Glomerular visceral epithelial cell (primary cell): ENCODE measurements around the gene HECTD2.
"Not testable (repeated sequence)": the region's sequence is repeated elsewhere in the genome, so short reads cannot be mapped to it uniquely, and the experiment has no call there.

Source experiments
- DNase-seq: peaks from one replicate; pipeline ENCODE4 v3.0.0-alpha.2; 2016; ENCODE audit errors: extremely low spot score

The HECTD2 gene

GRCh38 chr10:91472911-91473310 is 62.8 kb downstream of the HECTD2 start:
- no peak for DNase-seq

GRCh38 chr10:91474009-91474408 is 63.9 kb downstream of the HECTD2 start:
- DNase-seq, result no peak

DNA sequence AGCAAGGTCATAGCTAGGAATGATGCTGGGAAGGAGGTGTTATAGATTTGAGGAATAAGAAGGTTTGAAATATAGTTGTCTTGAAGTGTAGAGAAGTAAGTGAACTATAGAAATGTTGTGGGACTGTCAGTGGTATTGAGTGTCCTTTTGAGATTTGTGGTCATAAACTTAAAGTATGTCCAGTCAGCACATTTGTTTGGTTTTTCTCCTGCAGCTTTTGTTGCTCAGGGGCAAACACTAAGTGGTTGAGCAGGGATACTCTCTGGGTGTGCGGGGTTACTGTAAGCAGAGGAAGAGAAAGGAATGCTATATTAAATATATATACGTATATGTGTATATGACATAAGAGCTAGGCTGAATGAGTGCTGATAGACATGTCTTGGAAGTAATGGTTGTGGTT is 67.1 kb downstream of the HECTD2 start:
- no peak for DNase-seq

DNA sequence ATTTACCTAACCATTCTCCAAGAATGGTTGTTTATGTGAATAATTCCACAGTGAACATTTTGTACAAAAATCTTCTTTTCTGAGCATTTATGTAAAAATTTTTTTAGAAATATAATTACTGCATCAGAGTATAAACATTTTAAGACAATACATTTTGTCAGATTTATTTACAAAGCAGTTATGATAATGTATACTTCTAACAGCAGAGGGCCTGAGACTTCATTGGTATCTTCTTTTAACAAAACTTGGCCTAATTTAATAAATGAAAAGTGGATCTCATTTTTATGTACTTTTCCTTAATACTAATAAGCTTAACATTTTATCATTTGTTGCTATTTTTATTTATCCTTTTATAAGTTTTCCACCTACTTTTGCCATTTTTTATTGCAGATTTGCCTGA is 69.4 kb downstream of the HECTD2 start:
- DNase-seq, result no peak

- no peak for DNase-seq
Measured at GRCh38 chr10:91487911-91488582, 77.9 kb downstream of the HECTD2 start.

GRCh38 chr10:91493313-91493712 is 83.2 kb downstream of the HECTD2 start:
- DNase-seq, result peak; percentile 24

DNA sequence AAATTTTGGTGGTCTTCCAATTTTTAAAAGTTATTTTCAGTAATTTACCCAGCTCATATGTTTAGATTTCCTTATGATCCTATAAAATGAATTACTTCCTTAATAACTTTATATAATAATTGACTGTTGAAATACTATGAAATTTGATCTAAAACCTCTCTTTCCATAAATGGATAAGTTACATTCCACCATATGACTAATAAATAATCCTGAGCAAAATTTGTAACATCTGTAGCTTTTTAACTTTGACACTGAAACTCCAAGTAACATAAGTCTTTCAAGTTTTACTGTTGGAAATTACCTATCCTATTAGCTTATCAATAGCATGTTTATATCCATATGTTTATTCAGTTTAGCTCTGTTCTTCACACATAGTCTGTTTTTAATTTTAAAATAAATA is 85.3 kb downstream of the HECTD2 start:
- no peak for DNase-seq

- DNase-seq, result no peak
Measured at GRCh38 chr10:91496016-91496415, 85.9 kb downstream of the HECTD2 start.

DNA sequence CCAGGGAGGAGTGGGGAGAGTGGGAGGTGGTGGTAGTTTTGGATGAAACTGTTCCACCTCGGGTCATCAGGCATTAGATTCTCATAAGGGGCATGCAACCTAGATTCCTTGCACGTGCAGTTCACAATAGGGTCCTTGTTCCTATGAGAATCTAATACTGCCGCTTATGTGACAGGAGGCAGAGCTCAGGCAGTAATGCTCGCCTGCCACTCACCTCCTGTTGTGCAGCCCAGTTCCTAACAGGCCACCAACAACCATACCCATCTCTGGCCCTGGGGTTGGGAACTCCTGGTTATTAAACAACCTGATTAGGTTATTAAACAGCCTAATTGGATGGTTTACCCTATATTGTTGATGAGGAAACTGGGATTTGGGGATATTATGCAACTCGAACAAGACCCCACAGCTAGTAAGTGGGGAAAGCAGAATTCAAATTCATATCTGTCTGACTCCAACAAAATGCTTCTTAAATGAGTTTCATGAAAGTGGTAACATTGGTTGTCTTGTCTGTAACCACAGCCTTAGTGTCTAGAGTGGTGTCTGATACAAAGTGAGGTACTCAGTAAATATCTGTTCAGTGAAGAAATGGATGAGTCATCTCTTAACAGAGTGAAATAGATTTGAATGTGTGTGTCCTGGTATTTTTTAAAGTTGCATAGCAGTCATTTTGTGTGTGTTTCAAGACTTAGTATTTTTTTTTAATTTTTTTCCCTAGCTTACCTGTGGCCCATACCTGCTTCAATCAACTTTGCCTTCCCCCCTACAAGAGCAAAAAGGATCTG is 101.6 kb downstream of the HECTD2 start:
- DNase-seq, result peak; percentile 62

DNA sequence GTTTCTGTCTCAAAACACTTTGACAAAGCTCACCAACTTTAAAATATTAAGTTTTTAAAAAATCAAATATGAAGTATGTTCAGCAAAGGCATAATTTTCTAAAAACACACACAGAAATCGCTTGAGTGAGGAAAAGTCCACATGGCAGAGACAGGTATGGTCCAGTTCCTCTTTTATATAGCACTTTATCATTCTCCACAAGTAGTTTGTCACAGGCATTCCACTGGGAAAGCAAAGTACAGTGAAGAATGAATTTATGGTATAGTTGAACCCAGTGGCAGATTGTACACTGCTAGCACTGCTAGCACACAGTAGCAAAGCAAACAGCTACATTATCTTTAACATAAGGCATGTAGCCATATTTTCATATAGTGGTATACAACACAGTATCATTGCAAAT is 102.3 kb downstream of the HECTD2 start:
- DNase-seq, result no peak

GRCh38 chr10:91513598-91514424 is 103.7 kb downstream of the HECTD2 start:
- DNase-seq, result no peak

GRCh38 chr10:91514787-91515186 is 104.6 kb downstream of the HECTD2 start:
- no peak for DNase-seq

- DNase-seq, result no peak
Measured at GRCh38 chr10:91517394-91517793, 107.2 kb downstream of the HECTD2 start.

DNA sequence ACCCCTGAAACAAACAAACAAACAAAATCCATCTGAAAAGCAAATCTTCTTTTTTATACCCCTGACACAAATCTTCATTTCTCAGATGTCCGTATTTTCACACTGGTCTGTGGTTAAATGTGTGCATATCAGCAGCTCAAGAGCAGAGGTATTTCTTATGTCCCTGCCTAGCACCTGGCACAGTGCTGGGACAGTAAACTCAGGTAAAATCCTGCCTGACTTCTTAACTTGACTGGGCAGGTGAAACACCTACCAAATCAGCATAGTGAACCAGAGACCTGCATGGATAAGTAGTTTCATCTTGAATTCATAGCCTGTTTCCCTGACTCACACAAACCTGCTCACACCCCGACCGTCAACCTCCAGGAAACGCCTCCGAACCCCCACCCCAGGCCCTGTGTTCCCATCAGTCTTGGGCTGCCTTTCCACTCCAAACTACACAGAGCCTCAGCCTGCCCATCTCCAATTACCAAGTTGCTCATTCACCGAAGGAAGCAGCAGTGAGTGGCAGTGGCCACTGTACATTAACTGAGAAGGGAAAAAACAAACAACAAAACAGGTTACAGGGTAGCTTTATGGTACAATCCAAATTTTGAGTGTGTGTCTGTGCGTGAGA is 109.9 kb downstream of the HECTD2 start:
- no peak for DNase-seq

GRCh38 chr10:91520661-91521060 is 110.5 kb downstream of the HECTD2 start:
- no peak for DNase-seq

DNA sequence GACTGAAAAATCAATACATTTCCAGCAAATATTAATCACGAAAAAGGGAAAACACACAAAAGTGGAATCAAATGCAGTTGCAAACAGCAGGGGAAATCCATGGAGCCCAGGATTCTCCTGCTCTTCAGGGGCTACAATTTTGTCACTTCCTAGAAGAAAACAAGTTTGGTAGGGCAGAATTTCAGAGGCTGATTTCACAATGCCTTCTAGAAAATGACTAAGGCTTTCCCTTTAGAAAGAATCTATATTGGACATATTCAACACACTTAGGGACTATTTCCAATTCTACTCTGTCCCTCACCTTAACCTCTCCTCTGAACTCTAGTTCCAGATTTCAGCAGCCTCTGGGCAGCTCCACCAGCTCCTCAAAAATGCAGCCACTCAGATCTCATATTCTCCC is 111.3 kb downstream of the HECTD2 start:
- no peak for DNase-seq

DNA sequence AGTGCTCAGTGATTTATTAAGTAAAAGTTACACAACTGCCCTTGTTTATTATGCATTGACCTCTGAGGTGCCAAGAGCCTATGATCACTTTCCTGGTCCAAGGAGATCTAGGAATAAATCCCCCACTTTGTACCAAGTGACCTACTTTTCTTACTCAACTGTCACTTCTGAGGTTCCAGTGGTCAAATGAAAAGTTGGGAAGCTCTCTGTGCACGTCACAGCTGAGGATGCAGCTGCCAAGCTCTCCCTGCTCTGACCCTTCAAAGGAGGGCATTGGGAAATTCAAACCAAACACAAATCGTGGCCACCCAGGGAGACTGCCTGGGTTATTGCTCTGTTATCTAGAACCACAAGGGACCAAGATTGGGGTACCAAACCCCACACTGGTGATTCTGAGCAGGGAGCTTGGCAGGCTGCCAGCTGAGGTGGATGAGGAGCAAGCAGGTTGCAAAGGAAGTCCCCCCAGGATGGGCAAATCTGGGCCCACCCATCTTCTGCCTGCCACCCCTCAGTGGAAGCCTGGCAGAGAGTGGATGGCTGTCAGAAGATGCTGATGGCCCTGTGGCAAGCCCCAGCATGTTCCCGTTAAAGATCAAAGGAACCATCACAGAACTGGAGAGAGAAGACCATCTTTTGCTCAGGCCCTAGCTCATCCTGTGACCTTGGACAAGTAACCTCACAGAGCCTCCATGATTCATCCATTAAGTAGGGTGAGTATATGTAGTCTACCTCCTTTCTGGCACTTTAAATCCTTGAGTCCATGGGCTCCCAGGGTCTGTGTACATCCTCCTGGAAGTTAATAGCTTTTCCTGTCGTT is 116.0 kb downstream of the HECTD2 start:
- no peak for DNase-seq

DNA sequence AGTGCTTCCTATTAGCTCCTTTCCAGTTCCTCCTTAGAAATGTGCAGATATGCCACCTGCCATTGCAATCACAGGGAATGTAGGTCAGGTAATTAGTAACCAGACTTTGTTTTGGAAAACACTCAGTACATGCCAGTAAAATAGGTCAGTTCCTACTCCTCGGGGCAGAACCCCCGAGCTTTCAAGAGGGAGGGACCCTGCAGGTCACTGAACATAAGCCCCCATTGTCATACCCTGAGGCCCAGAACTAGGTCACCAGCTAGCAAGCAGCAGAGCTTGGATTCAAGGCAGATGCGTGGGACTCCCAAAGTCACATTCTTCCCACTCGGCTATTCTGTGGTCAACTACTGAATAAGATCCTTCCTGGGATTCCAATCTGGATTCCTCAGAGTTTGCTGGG is 117.9 kb downstream of the HECTD2 start:
- no peak for DNase-seq

GRCh38 chr10:91528768-91529167 is 118.6 kb downstream of the HECTD2 start:
- no peak for DNase-seq

GRCh38 chr10:91534789-91535188 is 124.6 kb downstream of the HECTD2 start:
- not testable (repeated sequence) for DNase-seq

GRCh38 chr10:91536111-91536510 is 126.0 kb downstream of the HECTD2 start:
- no peak for DNase-seq
